SK-N-MC (cell line): ENCODE measurements around the gene OR8J3.

ENCODE experiments used
- EZH2 ChIP-seq: fragments of 200-600 bp; sonication (generic); IDR thresholded peaks from one replicate; pipeline ENCODE4 v1.6.1; 2017; ENCODE audit warnings: antibody characterized with exemption
- FOXP2 ChIP-seq: optimal IDR thresholded peaks from 2 replicates; pipeline ENCODE3; 2011; ENCODE audit warnings: mild to moderate bottlenecking, moderate library complexity; ENCODE audit not compliant: insufficient read depth; ENCODE audit errors: extremely low read length, control extremely low read depth
- POLR2AphosphoS5 ChIP-seq: IDR thresholded peaks from 2 replicates; pipeline ENCODE4 v1.6.1; 2012; ENCODE audit warnings: mild to moderate bottlenecking, low read depth, low read length, borderline replicate concordance

GRCh38 chr11:56103210-56103737 lies 36.7 kb downstream of the OR8J3 start, which contains the start of gene OR8H2:
- no peak for TF ChIP-seq EZH2
- TF ChIP-seq POLR2AphosphoS5, result no peak
- TF ChIP-seq FOXP2, result no peak
